A549 treated with Mapracorat at 1 μM for 4 hours (cell line): ENCODE data around the gene ZNF646. TPM values are rescaled to one million over a fixed set of nuclear protein-coding genes. Genes with fewer than 3 reads are reported as not detected.

ENCODE experiments used
- total RNA-seq: library from RNA; stranded (reverse); fragments of 200-300 nt; extraction: Qiagen RNA extraction; gene quantifications from 5 replicates; pipeline ENCODE4 v1.2.3, GENCODE V29; 2022

The ZNF646 gene
- total RNA-seq: 8.0 to 11.9 TPM (median 10.5 TPM) in 5 replicates

GRCh38 chr16:31073970-31074813, at the start of gene ZNF646, which contains the start of gene ZNF668:
Gene ZNF646 (plus strand): TSS chr16:31074422. CDS start chr16:31076325, 1,903 bp downstream.
Gene ZNF668 (minus strand): TSS chr16:31074240. CDS start chr16:31064459, 9,781 bp downstream.

GRCh38 chr16:31032736-31033708, 41.2 kb upstream of the ZNF646 start, which contains the start of gene STX4:
Gene STX4 (plus strand): TSS chr16:31033558. CDS start chr16:31033806, 248 bp downstream.

GRCh38 chr16:31088459-31089183, 14.4 kb downstream of the ZNF646 start, which contains the start of gene PRSS53:
Gene PRSS53 (minus strand): TSS chr16:31088943. CDS start chr16:31088809, 134 bp downstream.

GRCh38 chr16:31094424-31095120, 20.4 kb downstream of the ZNF646 start, which contains the start of gene VKORC1:
Gene VKORC1 (minus strand): TSS chr16:31094797. CDS start chr16:31094729, 68 bp downstream.

GRCh38 chr16:31108035-31108793, 34.0 kb downstream of the ZNF646 start, which contains the start of gene BCKDK:
Gene BCKDK (plus strand): TSS chr16:31108386. CDS start chr16:31109224, 838 bp downstream.

GRCh38 chr16:31117384-31118222, 43.4 kb downstream of the ZNF646 start, which contains the start of gene KAT8:
Gene KAT8 (plus strand): TSS chr16:31117664. CDS start chr16:31117682, 18 bp downstream.

Other genes starting within 250 kb of the ZNF646 start
- 25.8 to 42.7 TPM (median 40.6 TPM) in 5 replicates for gene BCL7C, start 180.3 kb upstream of the ZNF646 start, total RNA-seq
- gene CTF1, start 177.8 kb upstream of the ZNF646 start, total RNA-seq: 0.11 to 0.39 TPM (median 0.15 TPM) in 5 replicates
- 9.8 to 19.2 TPM (median 18.4 TPM) in 5 replicates for gene FBXL19, start 150.8 kb upstream of the ZNF646 start, total RNA-seq
- gene ORAI3, start 125.4 kb upstream of the ZNF646 start, total RNA-seq: 11.3 to 15.8 TPM (median 13.8 TPM) in 5 replicates
- 13.2 to 20.3 TPM (median 19.3 TPM) in 5 replicates for gene SETD1A, start 116.7 kb upstream of the ZNF646 start, total RNA-seq
- 12.5 to 15.4 TPM (median 14.3 TPM) in 5 replicates for gene HSD3B7, start 89.2 kb upstream of the ZNF646 start, total RNA-seq
- 1.4 to 2.2 TPM (median 1.8 TPM) in 5 replicates for gene STX1B, start 63.8 kb upstream of the ZNF646 start, total RNA-seq
- gene STX4, start 40.9 kb upstream of the ZNF646 start, total RNA-seq: 54.0 to 68.8 TPM (median 66.1 TPM) in 5 replicates
- gene ZNF668, start 182 bp upstream of the ZNF646 start, total RNA-seq: 12.0 to 20.9 TPM (median 15.2 TPM) in 5 replicates
- 0.97 to 2.7 TPM (median 1.8 TPM) in 5 replicates for gene PRSS53, start 14.5 kb downstream of the ZNF646 start, total RNA-seq
- gene VKORC1, start 20.4 kb downstream of the ZNF646 start, total RNA-seq: 112 to 146 TPM (median 143 TPM) in 5 replicates
- 40.3 to 55.9 TPM (median 50.6 TPM) in 5 replicates for gene BCKDK, start 34.0 kb downstream of the ZNF646 start, total RNA-seq
- gene KAT8, start 43.2 kb downstream of the ZNF646 start, total RNA-seq: 40.3 to 51.0 TPM (median 45.0 TPM) in 5 replicates
- gene PRSS8, start 61.3 kb downstream of the ZNF646 start, total RNA-seq: 1.1 to 2.2 TPM (median 1.5 TPM) in 5 replicates
- gene PRSS36, start 75.6 kb downstream of the ZNF646 start, total RNA-seq: 1.1 to 1.6 TPM (median 1.2 TPM) in 5 replicates
- 503 to 575 TPM (median 524 TPM) in 5 replicates for gene FUS, start 105.7 kb downstream of the ZNF646 start, total RNA-seq
- gene PYCARD, start 128.3 kb downstream of the ZNF646 start, total RNA-seq: 24.2 to 43.2 TPM (median 37.4 TPM) in 5 replicates
- 0.07 to 0.15 TPM (median 0.07 TPM) in 5 replicates for gene TRIM72, start 139.7 kb downstream of the ZNF646 start, total RNA-seq
- gene PYDC1, start 142.7 kb downstream of the ZNF646 start, total RNA-seq: not detected in 5 replicates
- gene ITGAM, start 185.6 kb downstream of the ZNF646 start, total RNA-seq: 1.4 to 2.8 TPM (median 2.1 TPM) in 5 replicates